PC-9 (cell line): ENCODE results near the gene SAMD1. TPM values are rescaled to one million over a fixed set of nuclear protein-coding genes. Genes with fewer than 3 reads are reported as not detected.
A peak's percentile ranks its signal among the peaks of the same experiment; 100 is the strongest.

Source experiments
- Bru-seq: library from RNA; stranded (reverse); fragments of 400-500 nt; gene quantifications from one replicate; lab custom pipeline; 2021; lab: Mats Ljungman, UMichigan
- BruChase-seq, 2 experiments: library from RNA; stranded (reverse); fragments of 400-500 nt; gene quantifications; one replicate each; lab custom pipeline; 2021; lab: Mats Ljungman, UMichigan
- BruUV-seq: library from RNA; stranded (reverse); fragments of 400-500 nt; replicated peaks from 2 replicates; lab custom pipeline; 2021; lab: Mats Ljungman, UMichigan
- CTCF ChIA-PET: fragments of 300-600 bp; sonication (Branson Sonifier 250); formaldehyde crosslinking; loops from one replicate; lab custom pipeline; 2022; ENCODE audit warnings: antibody characterized with exemption; lab: Charles Lee
- POLR2A ChIA-PET: fragments of 300-600 bp; sonication (Branson Sonifier 250); formaldehyde crosslinking; loops from one replicate; lab custom pipeline; 2022; ENCODE audit warnings: antibody characterized with exemption; ENCODE audit not compliant: unreplicated experiment; lab: Charles Lee
- DNase-seq, 2 experiments: peaks; one replicate each; pipeline versions ENCODE4 v3.0.0 to v3.0.0-alpha.2; 2015 to 2022; ENCODE audit warnings: mixed read lengths in 1 of 2
- H2AFZ ChIP-seq: fragments of 200-600 bp; sonication (generic); 2 replicates; pipeline ENCODE4 v1.8.1; 2017; ENCODE audit warnings: antibody characterized with exemption
- H3F3A ChIP-seq: fragments of 200-600 bp; sonication (generic); 2 replicates; pipeline ENCODE4 v1.8.1; 2017; ENCODE audit warnings: antibody characterized with exemption, mild to moderate bottlenecking, low read depth; ENCODE audit not compliant: insufficient read depth
- H3K27ac ChIP-seq: fragments of 200-600 bp; sonication (generic); 2 replicates; pipeline ENCODE4 v1.6.1; 2016; ENCODE audit warnings: mixed run types
- H3K27me3 ChIP-seq: fragments of 200-600 bp; sonication (generic); 2 replicates; pipeline ENCODE4 v1.6.1; 2016; ENCODE audit warnings: low read depth, mixed run types; ENCODE audit not compliant: insufficient read depth
- H3K36me3 ChIP-seq: fragments of 200-600 bp; sonication (generic); 2 replicates; pipeline ENCODE4 v1.6.1; 2016; ENCODE audit warnings: low read depth, mixed run types
- H3K4me1 ChIP-seq: fragments of 200-600 bp; sonication (generic); replicated peaks from 2 replicates; pipeline ENCODE4 v1.6.1; 2016; ENCODE audit warnings: mixed run types; ENCODE audit not compliant: insufficient read depth
- H3K4me2 ChIP-seq: fragments of 200-600 bp; sonication (generic); 2 replicates; pipeline ENCODE4 v1.6.1; 2017; ENCODE audit warnings: mixed run types
- H3K4me3 ChIP-seq: fragments of 200-600 bp; sonication (generic); 2 replicates; pipeline ENCODE4 v1.6.1; 2016; ENCODE audit warnings: mixed run types
- H3K79me2 ChIP-seq: fragments of 200-600 bp; sonication (generic); 2 replicates; pipeline ENCODE4 v1.6.1; 2017; ENCODE audit warnings: low read depth, mixed run types
- H3K9me2 ChIP-seq: fragments of 200-600 bp; sonication (generic); 2 replicates; pipeline ENCODE4 v1.8.1; 2017; ENCODE audit warnings: mild to moderate bottlenecking; ENCODE audit not compliant: insufficient read depth
- H3K9me3 ChIP-seq: fragments of 200-600 bp; sonication (generic); 2 replicates; pipeline ENCODE4 v1.8.1; 2016; ENCODE audit warnings: low read depth; ENCODE audit not compliant: insufficient read depth
- H4K20me1 ChIP-seq: fragments of 200-600 bp; sonication (generic); 2 replicates; pipeline ENCODE4 v1.8.1; 2017; ENCODE audit not compliant: insufficient read depth
- EZH2 ChIP-seq: fragments of 200-600 bp; sonication (generic); IDR thresholded peaks from 2 replicates; pipeline ENCODE4 v1.8.0; 2017; ENCODE audit warnings: antibody characterized with exemption, low read depth
- intact Hi-C: fragments of 100-400 bp; cut with micrococcal nuclease; formaldehyde crosslinking; loops from one replicate; pipeline ENCODE4 v1.10.0; 2022; ENCODE audit not compliant: unreplicated experiment
- long read RNA-seq: library from polyadenylated mRNA; stranded (forward); transcript quantifications from one replicate; pipeline ENCODE4 v2.0.0, GENCODE V29; 2022
- total RNA-seq: library from RNA; stranded (reverse); gene quantifications from 2 replicates; pipeline ENCODE4 v1.2.3, GENCODE V29; 2021
- TF ChIP-seq, protein P1 (sequence below): fragments of 200-600 bp; sonication (generic); conservative IDR thresholded peaks from 2 replicates; pipeline ENCODE4 v1.6.1; 2017; ENCODE audit warnings: mixed run types, antibody characterized with exemption, mild to moderate bottlenecking, moderate library complexity

The SAMD1 gene
- 50.3 and 54.7 TPM in 2 replicates for total RNA-seq
- Bru-seq, nascent RNA, result percentile 56 among the genes with signal in this experiment
- percentile 70 among the genes with signal in this experiment for BruChase-seq, experiment 1, labeled RNA remaining after a 2-hour chase
- BruChase-seq, experiment 2, labeled RNA remaining after a 6-hour chase, result percentile 93 among the genes with signal in this experiment
- long read RNA-seq, transcript SAMD1-202 (5 exons, 2,164 nt), result major isoform, 6 of 18 reads
- long read RNA-seq, partial matches to known transcripts, result 5 of 18 reads
- long read RNA-seq, other reads (novel, unspliced or antisense), result 7 of 18 reads

- DNase-seq, result peak; percentile 72 to 77
Observed at GRCh38 chr19:14090509-14091080, at the start of gene SAMD1. Gene SAMD1, minus strand, starts transcription at chr19:14090751.

DNA sequence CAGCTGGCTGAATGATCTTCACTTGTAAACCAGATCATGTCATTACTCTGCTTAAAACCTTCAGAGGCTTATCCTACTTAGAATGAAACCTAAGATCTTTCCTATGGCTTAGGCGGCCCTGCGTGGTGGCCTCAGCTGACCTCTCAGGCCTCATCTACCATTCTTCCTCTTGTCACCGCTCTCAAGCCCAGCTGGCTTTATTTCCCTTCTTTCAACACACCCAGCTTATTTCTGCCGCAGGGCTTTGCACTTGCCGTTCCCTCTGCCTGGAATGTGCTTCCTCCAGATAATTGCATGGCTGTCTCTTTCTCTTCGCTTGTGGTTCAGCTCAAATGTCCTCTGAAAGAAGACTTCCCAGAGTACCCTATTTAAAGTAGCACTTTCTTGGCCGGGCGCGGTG lies 49.4 kb upstream of the SAMD1 start:
- Histone ChIP-seq H3K4me1 (peaks cover 29% of the 10 kb centered on the region), H3K4me2 (no peak overlapping the region), H4K20me1 (no peaks in the 10 kb centered on the region), H2AFZ (no peak overlapping the region), H3K36me3 (no peaks in the 10 kb centered on the region), H3K4me3 (no peak overlapping the region), H3F3A (peaks cover 39% of the 10 kb centered on the region), H3K79me2 (peaks cover 22% of the 10 kb centered on the region), H3K27ac (peak overlapping the region; percentile 38; the same call in 1 of the 2 replicates), H3K9me2 (no peaks in the 10 kb centered on the region), H3K9me3 (no peaks in the 10 kb centered on the region), H3K27me3 (no peaks in the 10 kb centered on the region)
- no TSS peak for BruUV-seq
- DNase-seq, result peak; percentile 39 to 75
- POLR2A ChIA-PET, result interaction anchor here (0.6 kb wide), 1 partner anchor 45 kb away, joined by 6 read pairs; no protein-coding TSS in a partner anchor
- CTCF ChIA-PET, result no interaction called here
- no peak for TF ChIP-seq EZH2
- TF ChIP-seq, protein P1, sequence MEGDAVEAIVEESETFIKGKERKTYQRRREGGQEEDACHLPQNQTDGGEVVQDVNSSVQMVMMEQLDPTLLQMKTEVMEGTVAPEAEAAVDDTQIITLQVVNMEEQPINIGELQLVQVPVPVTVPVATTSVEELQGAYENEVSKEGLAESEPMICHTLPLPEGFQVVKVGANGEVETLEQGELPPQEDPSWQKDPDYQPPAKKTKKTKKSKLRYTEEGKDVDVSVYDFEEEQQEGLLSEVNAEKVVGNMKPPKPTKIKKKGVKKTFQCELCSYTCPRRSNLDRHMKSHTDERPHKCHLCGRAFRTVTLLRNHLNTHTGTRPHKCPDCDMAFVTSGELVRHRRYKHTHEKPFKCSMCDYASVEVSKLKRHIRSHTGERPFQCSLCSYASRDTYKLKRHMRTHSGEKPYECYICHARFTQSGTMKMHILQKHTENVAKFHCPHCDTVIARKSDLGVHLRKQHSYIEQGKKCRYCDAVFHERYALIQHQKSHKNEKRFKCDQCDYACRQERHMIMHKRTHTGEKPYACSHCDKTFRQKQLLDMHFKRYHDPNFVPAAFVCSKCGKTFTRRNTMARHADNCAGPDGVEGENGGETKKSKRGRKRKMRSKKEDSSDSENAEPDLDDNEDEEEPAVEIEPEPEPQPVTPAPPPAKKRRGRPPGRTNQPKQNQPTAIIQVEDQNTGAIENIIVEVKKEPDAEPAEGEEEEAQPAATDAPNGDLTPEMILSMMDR, result no peak
- intact Hi-C loops, result loop anchor here (5.0 to 10.0 kb wide), 5 partner anchors 267 to 1012 kb away; partner anchors contain the start of genes DNAJB1 and PTGER1

More at GRCh38 chr19:14090509-14091080, at the start of gene SAMD1:
- H3K27ac ChIP-seq, result peak within 1 kb of the TSS; percentile 50
- H3F3A ChIP-seq, result peaks cover 39% of the 10 kb centered on the region
- H3K9me3 ChIP-seq, result peaks cover 8% of the 10 kb centered on the region; the same call in 1 of the 2 replicates
- peaks cover 8% of the 10 kb centered on the region for H3K4me1 ChIP-seq
- H2AFZ ChIP-seq, result peak within 1 kb of the TSS; percentile 97
- BruUV-seq, result no TSS peak
- no peaks in the 10 kb centered on the region for H3K27me3 ChIP-seq
- TF ChIP-seq, protein P1, result no peak
- TF ChIP-seq EZH2, result no peak
- ChIA-PET CTCF (no interaction called here), POLR2A (no interaction called here)
- no peaks in the 10 kb centered on the region for H3K9me2 ChIP-seq
- peak within 1 kb of the TSS; percentile 86 for H3K4me2 ChIP-seq
- H3K4me3 ChIP-seq, result peak within 1 kb of the TSS; percentile 98
- no peaks in the 10 kb centered on the region; the same call in 1 of the 2 replicates for H3K36me3 ChIP-seq
- peaks cover 6% of the 10 kb centered on the region; the same call in 1 of the 2 replicates for H3K79me2 ChIP-seq
- no peaks in the 10 kb centered on the region for H4K20me1 ChIP-seq
- intact Hi-C loops, result loop anchor here (2.0 kb wide), 1 partner anchor 26 kb away; the partner anchor contains the start of gene PRKACA

DNA sequence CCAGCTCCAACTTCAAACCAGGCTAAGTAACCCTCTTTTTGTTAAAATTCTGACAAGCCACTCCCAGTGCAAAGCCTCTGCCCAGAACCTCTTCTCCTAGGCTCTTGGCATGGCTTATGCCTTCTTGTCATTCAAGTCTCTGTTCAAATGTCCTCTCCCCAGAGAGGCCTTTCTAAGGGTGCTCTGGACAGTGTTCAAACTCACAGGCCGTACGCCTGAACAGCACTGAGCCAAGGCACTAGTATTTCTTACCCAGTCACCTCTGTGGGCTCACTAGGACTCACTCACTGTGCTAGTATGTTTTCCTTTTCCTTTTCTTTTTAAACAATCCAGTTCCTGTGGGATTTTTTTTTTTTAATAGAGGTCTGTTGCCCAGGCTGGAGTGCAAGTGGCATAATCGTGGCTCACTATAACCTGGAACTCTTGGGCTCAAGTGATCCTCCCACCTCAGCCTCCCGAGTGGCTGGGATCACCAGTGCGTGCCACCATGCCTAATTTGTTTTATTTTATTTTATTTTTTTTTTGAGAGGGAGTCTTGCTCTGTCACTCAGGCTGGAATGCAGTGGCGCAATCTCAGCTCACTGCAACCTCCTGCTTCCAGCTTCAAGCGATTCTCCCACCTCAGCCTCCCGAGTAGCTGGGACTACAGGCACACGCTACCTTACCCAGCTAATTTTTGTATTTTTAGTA lies 48.2 kb upstream of the SAMD1 start:
- H4K20me1 ChIP-seq, result no peaks in the 10 kb centered on the region
- intact Hi-C loops, result loop anchor here (5.0 to 10.0 kb wide), 5 partner anchors 269 to 1014 kb away; partner anchors contain the start of genes DNAJB1 and PTGER1
- H3K27me3 ChIP-seq, result no peaks in the 10 kb centered on the region
- no peak for DNase-seq
- H3K4me1 ChIP-seq, result peaks cover 29% of the 10 kb centered on the region
- peaks cover 32% of the 10 kb centered on the region for H3K79me2 ChIP-seq
- POLR2A ChIA-PET, result no interaction called here
- no peak overlapping the region for H3K4me3 ChIP-seq
- no peaks in the 10 kb centered on the region for H3K36me3 ChIP-seq
- TF ChIP-seq, protein P1, result no peak
- TF ChIP-seq EZH2, result no peak
- peaks cover 43% of the 10 kb centered on the region for H3F3A ChIP-seq
- peak overlapping the region; percentile 76; the same call in 1 of the 2 replicates for H3K4me2 ChIP-seq
- BruUV-seq, result no TSS peak
- peak overlapping the region; percentile 80 for H3K27ac ChIP-seq
- no peaks in the 10 kb centered on the region for H3K9me2 ChIP-seq
- no peak overlapping the region for H2AFZ ChIP-seq
- no peaks in the 10 kb centered on the region for H3K9me3 ChIP-seq
- CTCF ChIA-PET, result interaction anchor here (0.6 kb wide), 1 partner anchor 472 kb away, joined by 6 read pairs; no protein-coding TSS in a partner anchor
